OCI-LY7 (cell line): ENCODE measurements around the gene F2R. TPM values are rescaled to one million over a fixed set of nuclear protein-coding genes. Genes with fewer than 3 reads are reported as not detected.
A peak's percentile ranks its signal among the peaks of the same experiment; 100 is the strongest.

Experiments
- BruUV-seq: library from RNA; stranded (reverse); fragments of 400-500 nt; replicated peaks from 2 replicates; lab custom pipeline; 2021; lab: Mats Ljungman, UMichigan
- CTCF ChIA-PET: fragments of 300-600 bp; sonication (Branson Sonifier 250); formaldehyde crosslinking; loops from one replicate; lab custom pipeline; 2022; ENCODE audit warnings: antibody characterized with exemption; ENCODE audit not compliant: unreplicated experiment; lab: Charles Lee
- POLR2A ChIA-PET: fragments of 300-600 bp; sonication (Branson Sonifier 250); formaldehyde crosslinking; loops from one replicate; lab custom pipeline; 2022; ENCODE audit warnings: antibody characterized with exemption; lab: Charles Lee
- DNase-seq: peaks from one replicate; pipeline ENCODE4 v3.0.0-alpha.2; 2015; ENCODE audit warnings: low spot score
- H2AFZ ChIP-seq: fragments of 200-600 bp; sonication (generic), shearing (Covaris generic); 2 replicates; pipeline ENCODE4 v1.6.1; 2014; ENCODE audit warnings: mild to moderate bottlenecking, antibody characterized with exemption, low read length, moderate library complexity
- H3K27ac ChIP-seq: fragments of 200-600 bp; sonication (generic); 2 replicates; pipeline ENCODE4 v1.5.1; 2014; ENCODE audit warnings: mixed run types, low read depth, mild to moderate bottlenecking, moderate library complexity, low read length, inconsistent platforms; ENCODE audit not compliant: poor library complexity, severe bottlenecking
- H3K36me3 ChIP-seq: fragments of 200-600 bp; sonication (generic); 2 replicates; pipeline ENCODE4 v1.6.1; 2014; ENCODE audit warnings: mild to moderate bottlenecking, antibody characterized with exemption, low read length, moderate library complexity, mixed read lengths; ENCODE audit not compliant: insufficient read depth
- H3K4me1 ChIP-seq: fragments of 200-600 bp; sonication (generic); 2 replicates; pipeline ENCODE4 v1.5.1; 2014; ENCODE audit warnings: mild to moderate bottlenecking, low read length; ENCODE audit not compliant: insufficient read depth, poor library complexity, severe bottlenecking
- H3K4me2 ChIP-seq: fragments of 200-600 bp; sonication (generic); 2 replicates; pipeline ENCODE4 v1.6.1; 2014; ENCODE audit warnings: mild to moderate bottlenecking, low read length
- H3K4me3 ChIP-seq: fragments of 200-600 bp; sonication (generic); 2 replicates; pipeline ENCODE4 v1.5.1; 2014; ENCODE audit warnings: mild to moderate bottlenecking, low read depth, low read length; ENCODE audit not compliant: poor library complexity, severe bottlenecking
- H3K79me2 ChIP-seq: fragments of 200-600 bp; sonication (generic); 2 replicates; pipeline ENCODE4 v1.6.1; 2016; ENCODE audit warnings: low read depth, mild to moderate bottlenecking, low read length, moderate library complexity, mixed read lengths; ENCODE audit not compliant: insufficient read depth
- H3K9me2 ChIP-seq: fragments of 200-600 bp; sonication (generic); 2 replicates; pipeline ENCODE4 v1.6.1; 2016; ENCODE audit warnings: mild to moderate bottlenecking, low read length, mixed read lengths; ENCODE audit not compliant: insufficient read depth
- H3K9me3 ChIP-seq: fragments of 200-600 bp; sonication (generic); 2 replicates; pipeline ENCODE4 v1.6.1; 2014; ENCODE audit warnings: mild to moderate bottlenecking, mixed run types, low read length, mixed read lengths
- H4K20me1 ChIP-seq: fragments of 200-600 bp; sonication (generic); 2 replicates; pipeline ENCODE4 v1.6.1; 2014; ENCODE audit warnings: mild to moderate bottlenecking, antibody characterized with exemption, low read length, moderate library complexity, mixed read lengths; ENCODE audit not compliant: insufficient read depth
- CTCF ChIP-seq: fragments of 200-600 bp; sonication (generic); conservative IDR thresholded peaks from 2 replicates; pipeline ENCODE4 v1.5.1; 2014; ENCODE audit warnings: mild to moderate bottlenecking, antibody characterized with exemption, low read length, moderate library complexity, mixed read lengths
- EZH2phosphoT487 ChIP-seq: fragments of 200-600 bp; sonication (generic); IDR thresholded peaks from 2 replicates; pipeline ENCODE4 v1.6.1; 2018; ENCODE audit warnings: low read depth, borderline replicate concordance, mild to moderate bottlenecking, mixed run types, antibody characterized with exemption, low read length, moderate library complexity, mixed read lengths
- intact Hi-C: fragments of 100-400 bp; cut with micrococcal nuclease; formaldehyde crosslinking; loops from one replicate; pipeline ENCODE4 v1.10.0; 2022; ENCODE audit not compliant: unreplicated experiment
- total RNA-seq, 2 experiments: library from RNA; depleted of rRNA in 1 of 2; stranded (reverse); fragments of >200 nt in 1 of 2; shearing (Covaris generic) in 1 of 2; gene quantifications; 2 replicates each; pipeline ENCODE4 v1.2.3, GENCODE V29; 2014 to 2022

The F2R gene
- total RNA-seq, 2 experiments from 2014 or later, result 0.08 TPM; not detected in 1

GRCh38 chr5:76718381-76718832 is 2.5 kb downstream of the F2R start:
- Histone ChIP-seq H3K27ac (no peak overlapping the region), H2AFZ (no peak overlapping the region), H3K79me2 (no peaks in the 10 kb centered on the region), H3K9me2 (no peaks in the 10 kb centered on the region), H4K20me1 (no peaks in the 10 kb centered on the region), H3K4me2 (no peak overlapping the region), H3K4me1 (peaks cover 9% of the 10 kb centered on the region), H3K4me3 (no peak overlapping the region), H3K9me3 (no peaks in the 10 kb centered on the region), H3K36me3 (no peaks in the 10 kb centered on the region)
- DNase-seq, result no peak
- no TSS peak for BruUV-seq
- intact Hi-C loops, result no loop called here
- TF ChIP-seq CTCF (no peak), EZH2phosphoT487 (no peak)
- CTCF ChIA-PET, result no interaction called here
- POLR2A ChIA-PET, result interaction anchor here (0.6 kb wide), 1 partner anchor 1686 kb away, joined by 3 read pairs; no protein-coding TSS in a partner anchor

GRCh38 chr5:76718880-76719279 is 3.0 kb downstream of the F2R start:
- Histone ChIP-seq H3K27ac (no peak overlapping the region), H3K79me2 (no peaks in the 10 kb centered on the region), H2AFZ (no peak overlapping the region), H3K36me3 (no peaks in the 10 kb centered on the region), H3K4me2 (no peak overlapping the region), H4K20me1 (no peaks in the 10 kb centered on the region), H3K4me1 (peaks cover 9% of the 10 kb centered on the region), H3K4me3 (no peak overlapping the region), H3K9me2 (no peaks in the 10 kb centered on the region), H3K9me3 (no peaks in the 10 kb centered on the region)
- no peak for DNase-seq
- intact Hi-C loops, result no loop called here
- CTCF ChIA-PET, result no interaction called here
- POLR2A ChIA-PET, result interaction anchor here (0.6 kb wide), 1 partner anchor 748 kb away, joined by 3 read pairs; no protein-coding TSS in a partner anchor
- BruUV-seq, result no TSS peak
- TF ChIP-seq CTCF, result no peak
- TF ChIP-seq EZH2phosphoT487, result no peak

GRCh38 chr5:76720988-76721569 is 5.2 kb downstream of the F2R start:
- no peak overlapping the region for H3K4me3 ChIP-seq
- H3K36me3 ChIP-seq, result no peaks in the 10 kb centered on the region
- H3K9me2 ChIP-seq, result no peaks in the 10 kb centered on the region
- peak; percentile 36 for DNase-seq
- H3K4me2 ChIP-seq, result peak overlapping the region; percentile 29; the same call in 1 of the 2 replicates
- intact Hi-C loops, result no loop called here
- peaks cover 9% of the 10 kb centered on the region for H3K4me1 ChIP-seq
- H4K20me1 ChIP-seq, result no peaks in the 10 kb centered on the region
- TF ChIP-seq EZH2phosphoT487 (no peak), CTCF (no peak)
- H3K79me2 ChIP-seq, result no peaks in the 10 kb centered on the region
- ChIA-PET CTCF (no interaction called here), POLR2A (interaction anchor here (1.0 to 1.3 kb wide), 2 partner anchors 16 kb away, joined by 4 read pairs; no protein-coding TSS in a partner anchor)
- BruUV-seq, result no TSS peak
- no peaks in the 10 kb centered on the region for H3K9me3 ChIP-seq
- H2AFZ ChIP-seq, result peak overlapping the region; percentile 6; the same call in 1 of the 2 replicates
- H3K27ac ChIP-seq, result no peak overlapping the region
